Cardiac fibroblast (primary cell): ENCODE results near the gene ZFYVE27.

Experiments used
- DNase-seq, 2 donors: peaks; one replicate each; pipeline versions ENCODE4 v3.0.0 to v3.0.0-alpha.2; 2010; ENCODE audit warnings: low read depth in 2 of 2
- H3K4me3 ChIP-seq, 2 donors: replicated peaks in 1 of 2; 1 replicate in 1 of 2; 2 replicates in 1 of 2; pipeline ENCODE4 v1.5.1; 2011; ENCODE audit warnings: low read depth in 2 of 2, low read length in 2 of 2, mild to moderate bottlenecking in 2 of 2, moderate library complexity in 1 of 2
- TF ChIP-seq, protein P1 (sequence below): IDR thresholded peaks from one replicate; pipeline ENCODE4 v1.5.1; 2011; ENCODE audit warnings: low read depth, mild to moderate bottlenecking, low read length, inconsistent platforms

Gene ZFYVE27

DNA sequence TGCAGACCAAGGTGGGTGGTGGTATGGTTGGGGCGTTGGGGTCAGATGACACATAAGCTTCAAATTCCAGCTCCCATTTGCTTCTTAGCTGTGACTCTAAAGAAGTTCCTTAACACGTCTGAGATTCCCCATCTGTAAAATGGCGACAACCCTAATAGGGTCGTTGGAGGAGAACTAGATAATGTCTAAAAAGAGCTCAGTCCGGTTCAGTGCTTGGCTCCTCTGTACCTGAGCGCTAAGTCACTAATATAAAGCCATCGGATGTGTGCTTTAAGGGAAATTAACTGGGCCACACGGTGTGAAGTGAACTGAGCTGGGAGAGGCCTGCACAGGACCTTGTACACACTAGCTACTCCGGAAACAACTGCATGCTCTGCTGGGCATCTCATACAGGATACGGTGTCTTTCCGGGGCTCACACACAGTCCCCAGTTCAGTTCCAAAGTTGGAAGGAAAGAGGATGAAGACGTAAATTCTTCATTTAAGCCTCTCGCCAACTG is 476 bp upstream of the ZFYVE27 start:
- DNase-seq, result no peak
- peak overlapping the region in 1 of 2 donors; percentile 97 for H3K4me3 ChIP-seq
- TF ChIP-seq, protein P1, sequence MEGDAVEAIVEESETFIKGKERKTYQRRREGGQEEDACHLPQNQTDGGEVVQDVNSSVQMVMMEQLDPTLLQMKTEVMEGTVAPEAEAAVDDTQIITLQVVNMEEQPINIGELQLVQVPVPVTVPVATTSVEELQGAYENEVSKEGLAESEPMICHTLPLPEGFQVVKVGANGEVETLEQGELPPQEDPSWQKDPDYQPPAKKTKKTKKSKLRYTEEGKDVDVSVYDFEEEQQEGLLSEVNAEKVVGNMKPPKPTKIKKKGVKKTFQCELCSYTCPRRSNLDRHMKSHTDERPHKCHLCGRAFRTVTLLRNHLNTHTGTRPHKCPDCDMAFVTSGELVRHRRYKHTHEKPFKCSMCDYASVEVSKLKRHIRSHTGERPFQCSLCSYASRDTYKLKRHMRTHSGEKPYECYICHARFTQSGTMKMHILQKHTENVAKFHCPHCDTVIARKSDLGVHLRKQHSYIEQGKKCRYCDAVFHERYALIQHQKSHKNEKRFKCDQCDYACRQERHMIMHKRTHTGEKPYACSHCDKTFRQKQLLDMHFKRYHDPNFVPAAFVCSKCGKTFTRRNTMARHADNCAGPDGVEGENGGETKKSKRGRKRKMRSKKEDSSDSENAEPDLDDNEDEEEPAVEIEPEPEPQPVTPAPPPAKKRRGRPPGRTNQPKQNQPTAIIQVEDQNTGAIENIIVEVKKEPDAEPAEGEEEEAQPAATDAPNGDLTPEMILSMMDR, result no peak

DNA sequence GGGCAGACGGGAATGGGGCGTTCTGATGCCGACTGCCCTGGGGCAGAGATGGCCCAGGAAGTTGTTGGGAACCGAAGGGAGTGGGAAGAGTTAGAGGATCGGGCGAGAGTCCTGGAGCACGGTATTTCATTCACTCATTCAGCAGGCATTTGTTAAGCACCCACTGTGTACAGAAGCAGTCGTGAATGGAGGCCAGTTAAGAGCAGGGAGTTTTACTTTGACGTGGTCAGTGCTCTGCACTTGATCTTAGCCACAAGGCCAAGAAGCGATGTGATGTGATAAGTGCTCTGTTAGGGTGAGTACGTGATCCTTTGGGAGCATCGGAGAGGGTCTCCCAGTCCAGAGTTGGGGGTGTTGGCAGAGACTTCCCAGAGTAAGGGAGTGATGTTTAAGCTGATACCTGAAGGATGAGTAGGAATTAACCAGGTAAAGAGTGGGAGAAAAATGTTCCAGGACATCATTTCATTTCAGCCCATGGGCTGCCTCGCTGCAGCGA is 890 bp downstream of the ZFYVE27 start:
- peak overlapping the region; percentile 97 to 99 for H3K4me3 ChIP-seq
- no peak for DNase-seq
- TF ChIP-seq, protein P1, result no peak

DNA sequence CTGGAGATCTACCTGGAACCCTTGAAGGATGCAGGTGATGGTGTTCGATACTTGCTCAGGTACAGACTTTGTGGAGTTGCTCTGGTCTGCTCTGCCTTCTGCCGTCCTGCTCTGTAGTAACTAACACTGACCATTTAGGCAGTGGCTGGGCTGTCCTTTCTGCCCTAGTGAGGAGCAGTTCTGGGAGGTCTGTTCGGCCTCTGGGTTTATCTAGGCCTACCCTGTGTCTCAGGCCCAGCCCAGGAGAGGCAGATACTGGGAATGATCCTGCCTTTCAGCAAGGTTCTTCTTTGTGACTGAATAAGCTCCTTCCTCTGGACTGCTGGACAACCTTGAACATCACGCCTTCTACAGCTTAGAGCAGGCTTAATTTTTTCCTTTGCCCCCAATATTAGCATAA is 1.7 kb downstream of the ZFYVE27 start:
- TF ChIP-seq, protein P1, result no peak
- H3K4me3 ChIP-seq, result no peak overlapping the region
- DNase-seq, result no peak

DNA sequence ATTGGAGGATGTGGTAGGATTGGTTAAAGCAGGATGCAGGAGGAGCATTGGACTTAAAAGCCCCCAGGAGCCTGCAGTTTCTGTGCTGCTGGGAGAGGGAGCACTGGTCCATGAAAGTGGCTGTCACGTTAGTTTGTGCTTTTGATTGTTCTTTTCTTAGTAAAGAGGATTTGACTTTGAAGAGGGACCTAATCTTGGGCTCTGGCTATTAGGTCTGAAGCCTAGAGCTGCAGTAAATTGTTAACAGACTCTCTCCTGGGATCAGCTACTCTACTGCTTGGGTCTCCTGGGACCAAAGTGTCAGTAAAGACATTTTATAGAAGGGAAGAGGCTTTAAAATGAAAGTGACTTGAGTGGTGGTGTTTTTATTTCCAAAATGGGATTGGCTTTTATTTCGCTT is 3.7 kb downstream of the ZFYVE27 start:
- no peak for DNase-seq
- TF ChIP-seq, protein P1, result no peak
- H3K4me3 ChIP-seq, result no peak overlapping the region

DNA sequence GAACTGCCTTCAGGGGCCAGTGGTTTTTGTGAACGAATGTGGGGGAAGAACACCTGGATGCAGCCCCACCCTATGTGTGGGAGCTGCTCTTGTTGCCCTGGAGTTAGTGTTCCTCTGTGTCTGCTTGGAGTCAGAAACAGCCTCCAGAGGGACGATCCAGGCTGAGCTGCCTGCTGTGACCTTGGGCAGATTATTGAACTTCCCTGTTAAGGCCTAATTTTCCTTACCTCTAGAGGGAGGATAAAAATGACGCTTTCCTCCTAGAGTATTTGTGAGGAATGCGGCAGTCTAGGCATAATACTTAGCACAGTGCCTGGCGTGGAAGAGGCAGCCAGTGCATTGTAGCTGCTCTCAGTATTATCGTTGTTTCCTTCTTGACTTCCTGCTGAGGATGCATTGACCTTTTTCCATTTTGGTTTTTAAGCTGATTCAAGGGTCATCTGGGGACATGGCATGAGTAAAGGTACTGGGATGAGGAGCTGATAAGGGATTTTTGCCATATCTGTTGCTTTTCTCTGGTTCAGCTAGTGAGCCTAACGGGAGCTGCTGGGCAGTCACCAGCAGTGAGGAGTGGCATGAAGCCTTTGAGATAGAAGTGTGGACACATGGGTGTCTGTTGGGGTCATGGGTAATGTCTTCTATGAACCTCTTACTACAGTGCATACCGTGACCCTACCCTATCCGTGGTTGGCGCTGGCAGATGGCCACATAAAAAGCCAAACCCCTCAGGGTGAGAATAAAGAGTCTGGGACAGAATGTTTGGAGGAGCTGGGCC is 6.4 kb downstream of the ZFYVE27 start:
- TF ChIP-seq, protein P1, result no peak
- no peak for DNase-seq
- H3K4me3 ChIP-seq, result no peak overlapping the region

DNA sequence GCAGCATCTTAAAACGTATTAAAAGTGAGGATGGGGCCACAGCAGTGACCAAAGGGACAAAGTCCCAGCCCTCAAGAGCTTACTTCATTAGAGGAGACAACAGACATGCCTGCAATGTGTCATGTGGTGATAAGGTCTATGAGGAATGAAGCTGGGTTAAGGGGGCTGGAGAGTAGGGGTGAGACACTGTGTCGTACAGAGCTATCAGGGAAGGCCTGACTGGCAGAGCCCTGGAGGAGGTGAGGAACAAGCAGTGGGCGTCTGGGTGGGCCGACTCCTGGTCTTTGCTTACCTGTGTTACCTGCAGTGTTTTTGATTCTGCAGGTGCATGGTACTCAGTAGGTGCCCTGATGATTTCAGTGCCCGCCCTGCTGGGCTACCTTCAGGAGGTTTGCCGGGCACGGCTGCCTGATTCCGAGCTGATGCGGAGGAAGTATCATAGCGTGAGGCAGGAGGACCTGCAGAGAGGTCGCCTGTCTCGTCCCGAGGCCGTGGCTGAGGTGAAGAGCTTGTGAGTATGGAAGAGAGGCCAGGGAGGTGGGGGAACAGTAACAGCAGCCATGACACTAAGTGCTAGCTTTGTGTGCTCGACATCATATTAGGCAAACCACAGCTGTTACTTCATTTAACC is 7.6 kb downstream of the ZFYVE27 start:
- TF ChIP-seq, protein P1, result no peak
- no peak overlapping the region for H3K4me3 ChIP-seq
- DNase-seq, result no peak
